GM19238 (cell line): ENCODE results near the gene S100A9.
"Not testable (repeated sequence)": the region's sequence is repeated elsewhere in the genome, so short reads cannot be mapped to it uniquely, and the experiment has no call there.

Experiments
- DNase-seq: peaks from one replicate; pipeline ENCODE4 v3.0.0; 2011; ENCODE audit warnings: low spot score; ENCODE audit not compliant: insufficient read length

S100A9 gene

DNA sequence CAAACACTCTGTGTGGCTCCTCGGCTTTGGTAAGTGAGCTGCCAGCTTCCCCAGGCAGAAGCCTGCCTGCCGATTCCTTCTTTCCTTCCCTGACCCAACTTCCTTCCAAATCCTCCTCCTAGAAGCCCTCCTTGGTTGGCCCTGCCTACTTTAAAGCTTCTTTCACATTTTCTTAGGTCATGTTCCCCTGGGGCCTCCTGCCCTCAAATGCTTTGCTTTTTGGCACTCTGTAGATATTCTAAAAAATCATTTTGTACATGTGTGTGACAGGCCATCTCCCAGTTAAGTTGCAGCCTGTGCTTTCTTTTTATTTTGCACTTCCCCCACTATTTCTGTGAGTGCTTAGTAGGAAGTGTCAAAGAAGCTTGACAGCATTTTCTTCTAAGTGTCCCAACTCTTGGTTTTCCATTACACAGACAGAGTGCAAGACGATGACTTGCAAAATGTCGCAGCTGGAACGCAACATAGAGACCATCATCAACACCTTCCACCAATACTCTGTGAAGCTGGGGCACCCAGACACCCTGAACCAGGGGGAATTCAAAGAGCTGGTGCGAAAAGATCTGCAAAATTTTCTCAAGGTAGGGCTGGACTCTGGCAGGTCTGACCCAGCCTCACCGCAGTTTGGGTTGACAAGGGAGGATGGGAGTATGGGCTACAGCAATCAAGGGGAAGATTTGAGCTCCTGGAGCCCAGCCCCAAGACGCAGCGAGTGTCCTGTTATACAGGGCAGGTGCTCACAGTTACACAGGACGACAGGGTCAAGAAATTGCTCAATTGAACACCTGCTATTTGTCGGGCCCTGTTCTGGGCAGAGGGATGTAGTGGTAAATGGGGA, at the start of gene S100A9:
Gene S100A9 (plus strand): TSS at position 2 of the 838 bp plus-strand sequence. CDS start 430 bp downstream, at position 432.
- no peak for DNase-seq

DNA sequence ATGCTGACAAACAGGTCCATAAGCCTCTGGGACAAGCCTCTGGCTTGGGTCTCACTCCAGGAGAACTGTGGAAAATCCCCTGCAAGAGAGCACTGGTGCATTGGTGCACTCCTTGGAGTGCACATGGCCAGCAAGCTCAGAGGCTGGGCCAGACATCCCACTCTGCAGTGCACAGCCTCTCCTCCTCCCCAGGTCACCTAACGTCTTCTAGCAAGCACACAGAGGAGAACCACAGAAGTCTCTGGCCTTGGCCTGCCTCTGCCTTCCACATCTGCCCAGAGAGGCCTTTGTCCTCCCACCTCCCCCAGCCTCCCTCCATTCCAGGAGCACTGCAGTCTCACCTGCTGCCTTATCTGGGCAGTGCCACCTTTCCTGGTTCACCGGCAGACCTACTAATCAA, 49.1 kb upstream of the S100A9 start:
- DNase-seq = no peak

DNA sequence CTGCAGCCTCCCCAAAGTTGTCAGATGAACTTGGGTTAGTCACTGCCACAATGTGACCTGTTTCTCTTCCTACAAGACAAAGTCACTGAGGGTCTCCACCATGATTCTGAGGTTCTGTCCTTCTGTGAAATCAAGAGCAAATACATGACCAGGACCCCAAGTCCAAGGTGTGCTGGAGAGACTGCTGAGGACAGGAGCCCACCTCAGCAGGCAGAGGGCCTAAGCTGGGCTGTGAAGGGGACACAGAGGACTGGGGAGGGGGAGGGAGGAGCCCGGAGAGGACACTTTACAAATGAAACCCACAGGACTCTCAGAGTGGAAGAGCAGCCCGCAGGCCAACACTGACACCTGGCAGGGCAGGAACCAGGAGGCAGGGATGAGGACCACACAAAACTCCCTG, 48.2 kb upstream of the S100A9 start:
- no peak for DNase-seq

DNA sequence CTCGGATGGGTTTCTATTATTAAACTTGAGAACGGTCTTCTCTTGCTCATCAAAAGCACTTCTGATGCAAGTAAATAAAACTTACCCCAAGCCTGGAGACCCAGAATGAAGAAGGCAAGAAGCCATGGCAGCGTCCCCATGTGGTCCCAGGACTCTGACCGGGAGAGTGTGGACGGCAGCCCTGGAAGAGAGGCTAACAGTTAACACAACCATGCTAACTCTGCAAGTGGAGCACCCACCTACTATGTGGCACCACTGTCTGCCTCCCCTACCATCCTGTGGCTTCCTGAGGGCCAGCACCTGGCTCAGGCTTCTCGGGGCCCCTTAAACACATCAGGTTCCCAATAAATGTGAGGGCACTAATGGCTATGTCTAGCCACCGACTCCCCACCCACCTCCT, 47.1 kb upstream of the S100A9 start:
- DNase-seq = no peak

DNA sequence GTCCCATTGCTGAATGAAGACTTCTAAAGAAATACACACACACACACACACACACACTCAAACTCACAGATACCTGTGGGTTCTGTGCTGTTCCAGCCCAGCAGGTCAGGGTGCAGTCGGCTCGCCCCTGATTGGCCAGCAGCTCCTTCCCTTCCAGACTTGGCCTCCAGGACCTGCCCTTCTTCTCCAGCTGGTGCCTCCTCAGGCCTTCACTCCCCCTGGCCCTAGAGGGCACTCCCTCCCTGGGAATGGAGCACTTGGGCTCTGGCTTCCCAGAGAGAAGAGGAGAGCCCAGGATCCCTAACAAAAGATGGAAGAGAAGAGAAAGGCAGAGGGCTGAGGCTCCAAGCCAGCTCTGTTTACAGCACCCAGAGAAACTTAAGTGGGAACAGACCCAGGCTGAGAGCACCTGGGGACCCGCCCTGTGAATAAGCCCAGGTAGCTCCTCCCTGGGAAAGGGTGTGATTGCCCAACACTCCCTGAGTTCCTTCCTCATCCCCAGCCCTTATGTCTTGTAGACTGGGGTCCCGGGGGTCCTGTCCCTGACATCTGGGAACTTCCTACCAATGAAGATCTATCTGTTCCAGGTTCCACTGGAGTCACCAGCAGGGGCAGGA, 45.0 kb upstream of the S100A9 start, which contains the start of gene PGLYRP3:
Gene PGLYRP3 (minus strand): TSS at position 383 of the 617 bp plus-strand sequence. CDS start 2,287 bp downstream, outside the sequence.
- no peak for DNase-seq

DNA sequence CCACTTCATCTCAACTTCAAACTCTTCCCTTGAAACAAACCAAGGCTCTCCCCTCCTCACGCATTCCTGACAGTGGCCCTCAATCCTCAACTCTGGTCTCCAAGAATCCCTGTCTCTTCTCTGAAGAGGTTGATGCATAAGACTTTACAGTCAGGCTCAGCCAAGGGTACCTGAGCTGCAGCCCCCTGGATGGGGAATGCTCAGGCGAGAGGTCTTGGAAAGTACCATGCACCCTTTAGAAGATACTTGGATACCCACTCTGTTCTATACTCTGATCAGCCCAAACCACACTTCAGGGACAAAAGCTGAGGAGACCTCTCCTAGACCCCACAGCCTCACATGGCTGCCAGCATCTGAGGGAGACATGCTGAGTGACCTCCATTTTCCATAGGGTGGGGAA, 44.4 kb upstream of the S100A9 start:
- DNase-seq = no peak

DNA sequence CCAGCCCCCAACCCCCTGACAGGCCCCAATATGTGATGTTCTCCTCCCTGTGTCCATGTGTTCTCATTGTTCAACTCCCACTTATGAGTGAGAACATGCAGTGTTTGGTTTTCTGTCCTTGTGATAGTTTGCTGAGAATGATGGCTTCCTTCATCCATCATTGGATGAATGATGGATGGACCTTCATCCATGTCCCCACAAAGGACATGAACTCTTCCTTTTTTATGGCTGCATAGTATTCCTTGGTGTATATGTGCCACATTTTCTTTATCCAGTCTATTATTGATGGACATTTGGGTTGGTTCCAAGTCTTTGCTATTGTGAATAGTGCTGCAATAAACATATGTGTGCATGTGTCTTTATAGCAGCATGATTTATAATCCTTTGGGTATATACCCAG, 43.3 kb upstream of the S100A9 start:
- not testable (repeated sequence) for DNase-seq

DNA sequence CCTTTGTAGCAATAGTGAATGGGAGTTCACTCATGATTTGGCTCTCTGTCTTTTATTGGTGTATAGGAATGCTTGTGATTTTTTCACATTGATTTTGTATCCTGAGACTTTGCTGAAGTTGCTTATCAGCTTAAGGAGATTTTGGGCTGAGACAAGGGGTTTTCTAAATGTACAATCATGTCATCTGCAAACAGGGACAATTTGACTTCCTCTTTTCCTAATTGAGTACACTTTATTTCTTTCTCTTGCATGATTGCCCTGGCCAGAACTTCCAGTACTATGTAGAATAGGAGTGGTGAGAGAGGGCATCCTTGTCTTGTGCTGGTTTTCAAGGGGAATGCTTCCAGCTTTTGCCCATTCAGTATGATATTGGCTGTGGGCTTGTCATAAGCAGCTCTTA, 41.6 kb upstream of the S100A9 start:
- not testable (repeated sequence) for DNase-seq

DNA sequence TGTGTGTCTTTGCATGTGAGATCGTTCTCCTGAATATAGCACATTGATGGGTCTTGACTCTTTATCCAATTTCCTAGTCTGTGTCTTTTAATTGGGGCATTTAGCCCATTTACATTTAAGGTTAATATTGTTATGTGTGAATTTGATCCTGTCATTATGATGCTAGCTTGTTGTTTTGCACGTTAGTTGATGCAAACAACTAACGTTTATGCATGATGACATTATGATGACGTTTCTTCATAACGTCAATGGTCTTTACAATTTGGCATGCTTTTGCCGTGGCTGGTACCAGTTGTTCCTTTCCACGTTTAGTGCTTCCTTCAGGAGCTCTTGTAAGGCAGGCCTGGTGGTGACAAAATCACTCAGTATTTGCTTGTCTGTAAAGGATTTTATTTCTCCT, 39.5 kb upstream of the S100A9 start:
- DNase-seq = not testable (repeated sequence)

DNA sequence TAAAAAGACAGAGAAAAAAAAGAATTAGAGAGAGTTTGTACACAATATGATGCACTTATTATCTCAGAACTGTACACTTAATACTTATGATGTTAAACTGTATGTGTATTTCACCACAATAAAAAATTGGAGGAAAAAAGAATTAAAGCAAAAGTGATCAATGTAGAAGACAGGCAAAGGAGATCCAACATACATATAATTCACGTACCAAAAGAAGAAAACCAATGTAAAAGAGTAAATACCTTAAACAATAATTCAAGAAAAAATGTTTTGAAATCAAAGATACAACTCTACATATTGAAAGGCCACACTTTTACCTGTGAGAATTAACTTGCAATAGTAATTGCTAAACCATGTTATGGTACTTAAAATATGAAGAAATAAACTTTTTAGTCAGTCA, 35.1 kb upstream of the S100A9 start:
- DNase-seq = no peak

DNA sequence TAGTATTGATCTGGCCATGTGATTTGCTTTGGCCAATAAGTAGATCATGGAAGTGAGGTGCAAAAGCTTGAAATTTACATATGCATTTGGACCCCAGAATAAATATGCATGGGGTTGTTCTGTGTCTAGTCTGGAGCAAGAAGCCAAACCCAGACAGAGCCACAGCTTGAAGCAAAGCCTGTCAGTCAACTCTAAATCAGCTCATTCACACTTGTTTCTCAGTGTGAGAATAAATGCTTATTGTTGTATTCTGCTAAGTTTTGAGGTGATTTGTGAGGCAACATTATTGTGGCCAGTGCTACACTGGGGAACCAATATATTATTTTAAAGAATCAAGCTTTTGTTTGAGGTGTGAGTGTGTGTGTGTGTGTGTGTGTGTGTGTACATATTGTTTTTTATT, 32.7 kb upstream of the S100A9 start:
- DNase-seq = no peak

DNA sequence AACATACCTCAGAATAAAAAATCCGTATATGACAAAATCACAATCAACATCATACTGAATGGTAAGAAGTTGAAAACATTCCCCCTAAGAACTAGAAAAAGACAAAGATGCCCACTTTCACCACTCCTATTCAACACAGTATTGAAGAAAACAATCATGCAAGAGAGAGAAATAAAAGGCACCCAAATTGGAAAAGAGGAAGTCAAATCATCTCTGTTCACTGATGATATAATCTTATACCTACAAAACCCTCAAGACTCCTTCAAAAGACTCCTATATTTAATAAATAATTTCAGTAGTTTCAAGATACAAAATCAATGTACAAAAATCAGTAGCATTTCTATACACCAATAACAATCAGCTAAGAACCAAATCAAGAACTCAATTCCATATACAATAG, 23.8 kb upstream of the S100A9 start:
- DNase-seq = no peak

DNA sequence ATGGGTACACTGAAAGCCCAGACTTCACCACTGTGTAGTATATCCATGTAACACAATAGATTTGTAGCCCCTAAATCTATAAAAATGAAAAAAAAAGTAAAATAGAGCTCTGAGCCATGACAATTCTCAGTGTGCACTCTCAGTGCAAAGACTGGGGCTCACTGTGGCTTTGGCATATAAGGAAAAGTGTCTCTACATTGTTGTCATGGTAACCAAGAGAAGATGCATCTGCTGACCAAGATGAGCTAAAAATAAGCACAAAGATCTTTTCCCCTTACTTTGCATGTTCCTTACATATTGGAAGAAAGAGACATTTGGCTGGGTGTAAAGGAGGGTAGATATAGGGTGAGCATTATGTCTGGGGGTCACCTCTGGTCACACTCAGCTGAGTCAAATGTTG, 21.0 kb upstream of the S100A9 start:
- no peak for DNase-seq

DNA sequence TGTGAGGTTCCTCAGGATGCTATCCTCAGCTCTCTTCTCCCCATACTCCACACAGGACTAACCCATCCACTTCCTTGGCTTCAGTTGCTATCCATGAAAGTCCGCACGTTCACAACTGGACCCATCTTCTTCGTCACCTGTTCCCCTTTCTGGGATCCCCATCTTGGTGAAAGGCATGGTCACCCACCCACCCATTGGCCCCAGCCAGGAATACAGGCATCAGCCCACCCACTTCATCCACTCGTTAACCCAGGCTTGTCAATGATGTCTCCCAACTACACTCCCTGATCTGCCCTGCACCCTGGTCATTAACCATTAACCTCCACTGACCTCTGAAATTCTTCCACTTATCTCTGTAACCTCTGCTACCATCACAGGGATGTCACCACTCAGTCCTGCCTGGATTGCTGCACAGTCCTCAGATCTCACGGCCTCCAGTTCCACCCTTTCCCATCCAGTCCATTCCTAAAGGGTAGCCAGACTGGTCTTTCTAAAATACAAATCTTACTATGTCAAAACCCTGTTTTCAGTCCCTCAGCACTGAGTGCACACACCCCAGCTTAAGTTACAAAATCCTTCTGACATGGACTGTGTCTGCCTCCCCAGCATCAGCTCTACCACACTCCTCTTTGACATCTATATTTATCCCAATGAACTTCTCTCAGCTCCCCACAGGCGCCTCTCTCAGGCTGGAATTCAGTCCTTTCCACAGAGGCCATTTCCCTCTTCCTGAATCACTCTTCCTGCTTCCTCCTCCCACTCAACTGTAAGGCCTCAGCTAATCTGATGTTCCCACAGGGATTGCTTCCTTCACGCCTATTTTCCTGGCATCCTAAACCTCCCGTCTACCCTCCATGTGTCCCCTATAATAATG, 19.4 kb upstream of the S100A9 start:
- no peak for DNase-seq

DNA sequence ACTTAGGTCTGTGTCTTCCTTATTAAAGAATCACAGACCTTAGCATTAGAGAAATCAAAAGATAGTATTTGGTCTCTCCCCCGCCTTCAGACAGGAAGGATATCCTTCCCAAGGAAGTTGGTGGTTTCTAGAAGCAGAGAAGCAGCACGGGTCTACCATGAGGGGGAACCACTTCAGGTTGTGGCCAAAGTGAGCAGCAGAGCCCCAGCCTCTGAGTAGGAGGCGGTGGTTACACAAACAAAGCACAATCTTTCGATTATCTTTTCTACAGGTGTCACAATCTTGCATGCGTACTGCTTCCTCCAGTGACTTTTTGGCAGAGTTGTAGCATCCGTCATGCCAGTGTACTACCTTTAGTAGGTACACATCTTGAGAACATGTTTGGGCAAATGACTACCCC, 17.9 kb upstream of the S100A9 start:
- no peak for DNase-seq

DNA sequence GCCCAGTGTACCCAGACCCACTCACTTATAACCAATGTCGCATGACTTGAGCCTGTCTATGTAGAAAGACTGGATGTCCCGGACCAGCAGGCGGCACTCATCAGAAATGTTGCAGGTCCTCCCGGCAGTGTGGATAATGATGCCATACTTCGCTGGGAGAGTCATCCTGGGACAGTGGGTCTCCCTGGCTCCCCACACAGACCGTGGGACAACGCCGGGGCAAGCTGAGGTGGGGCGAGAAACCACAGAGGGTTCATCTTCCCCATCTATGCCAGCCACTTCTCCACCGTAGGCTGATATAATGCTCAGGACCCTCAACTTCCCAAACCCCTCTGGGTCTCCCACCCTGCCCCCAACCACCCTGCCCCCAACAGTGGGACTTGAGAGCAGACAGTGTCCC, 17.3 kb upstream of the S100A9 start:
- DNase-seq = no peak

DNA sequence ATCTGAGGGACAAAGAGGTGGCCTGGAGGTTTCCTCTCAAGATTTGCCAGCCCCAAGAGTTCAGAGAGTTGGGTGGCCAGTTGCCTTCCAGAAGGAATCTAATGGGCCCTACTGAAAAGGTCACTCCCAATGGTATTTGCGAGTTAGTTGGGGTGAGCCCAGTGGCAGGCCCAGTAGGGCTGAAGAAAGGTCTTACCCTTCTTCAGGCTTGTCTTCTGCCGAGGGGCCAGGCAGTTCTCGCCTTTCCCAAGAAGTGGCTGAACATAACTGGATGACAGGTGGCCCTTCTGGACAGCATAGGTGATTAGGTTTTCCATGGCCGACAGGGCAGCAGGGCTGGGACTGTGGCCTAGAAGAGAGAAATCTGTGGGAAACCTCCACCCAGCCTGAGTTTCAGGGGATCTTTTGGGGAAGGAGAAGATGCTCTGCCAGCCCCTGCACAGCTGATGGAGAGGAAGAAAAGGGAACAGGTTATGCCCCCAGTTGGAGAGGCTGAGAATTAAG, 16.2 kb upstream of the S100A9 start:
- no peak for DNase-seq

DNA sequence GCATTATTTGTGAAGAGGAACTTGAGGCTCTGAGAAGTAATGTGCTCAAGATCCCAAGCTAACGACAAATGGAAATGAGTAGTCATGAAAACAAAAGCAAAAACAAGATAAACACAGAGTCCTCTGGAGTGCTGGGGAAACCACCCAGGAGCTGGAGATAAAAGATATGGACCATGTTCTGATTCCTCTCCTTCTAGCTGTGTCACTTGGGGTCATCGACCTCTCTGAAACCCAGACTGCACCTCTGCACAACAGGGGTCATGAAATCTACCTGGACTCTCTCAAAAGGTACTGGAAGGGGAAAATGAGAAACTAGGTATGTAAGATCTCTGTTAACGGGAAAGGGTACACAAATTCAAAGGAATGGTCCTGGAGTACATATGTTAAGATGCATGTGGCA, 15.5 kb upstream of the S100A9 start:
- no peak for DNase-seq

DNA sequence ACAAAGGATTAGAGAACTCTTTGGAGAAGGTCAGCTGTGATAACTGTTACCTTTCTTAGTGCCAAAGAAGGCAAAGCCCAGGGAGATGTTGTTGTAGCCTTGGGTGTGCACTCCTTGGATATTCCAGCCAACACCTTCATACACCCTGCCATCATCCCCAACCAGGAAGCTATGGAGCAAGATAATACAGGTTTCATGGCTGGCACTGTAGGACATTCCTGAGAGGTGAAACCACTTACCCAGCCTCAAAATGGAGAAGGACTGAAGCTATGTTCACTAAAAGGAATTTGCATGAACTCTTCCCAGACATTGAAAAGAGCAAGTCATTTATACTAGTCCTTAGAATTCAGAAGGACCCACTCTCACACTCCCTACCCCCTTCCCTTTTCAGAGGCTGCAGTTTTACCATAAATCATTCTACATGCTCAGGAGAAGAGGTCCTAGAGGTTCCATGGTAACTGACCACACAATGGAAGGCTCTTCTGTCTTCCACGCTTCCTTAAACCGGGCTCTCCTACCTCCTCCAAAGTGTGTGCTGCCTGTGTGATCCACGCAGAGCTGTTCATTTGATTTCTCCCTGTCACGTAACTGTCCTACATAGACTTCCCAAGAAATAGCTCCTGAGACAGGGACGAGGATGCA, 14.5 kb upstream of the S100A9 start:
- DNase-seq = no peak

DNA sequence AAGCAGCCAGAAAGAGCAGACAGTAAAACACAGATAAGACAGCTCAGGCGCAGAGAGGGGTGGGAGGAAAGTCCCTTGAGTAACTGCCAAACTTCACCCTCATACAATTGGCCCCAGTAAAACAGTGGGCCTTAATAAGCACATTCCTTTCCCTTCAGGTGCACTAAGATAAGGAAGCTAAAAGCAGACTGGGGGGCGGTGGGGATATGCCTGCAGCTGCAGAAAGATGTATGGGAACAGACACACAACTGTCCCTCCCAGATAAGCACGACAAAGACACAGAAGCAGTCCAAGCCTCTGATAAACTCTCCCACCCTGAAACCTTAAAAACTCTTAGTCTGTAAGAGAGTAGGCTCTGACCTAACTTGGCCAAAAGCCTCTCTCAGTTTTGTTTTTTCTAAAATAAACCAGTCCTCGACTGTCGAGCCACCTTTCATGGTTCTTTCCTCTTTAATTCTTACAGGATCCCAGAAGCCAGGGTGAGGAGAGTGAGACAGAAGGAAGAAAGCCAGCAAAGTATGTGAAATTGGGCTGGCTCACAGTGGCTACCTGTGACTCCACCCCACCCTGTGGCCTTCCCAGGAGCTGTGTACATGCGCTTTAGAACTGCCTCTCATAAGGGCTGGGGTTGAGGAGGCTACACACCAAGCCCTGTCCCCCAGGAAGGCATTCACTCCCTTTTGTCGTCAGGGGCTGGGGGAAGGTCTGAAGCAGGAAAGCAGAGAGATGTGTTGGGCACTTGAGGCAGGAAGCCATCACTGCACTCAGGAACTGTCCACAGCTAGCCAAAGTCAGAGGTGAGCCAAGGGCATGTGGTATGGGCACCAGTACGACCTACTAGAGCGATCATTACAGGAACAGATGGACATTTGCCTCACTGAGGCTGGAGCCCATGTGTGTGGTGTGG, 13.6 kb upstream of the S100A9 start:
- DNase-seq = no peak
